Spleen (tissue), 11 donors: ENCODE data around the gene LBHD1. TPM values are rescaled to one million over a fixed set of nuclear protein-coding genes. Genes with fewer than 3 reads are reported as not detected.

Experiments used
- DNase-seq: peaks from one replicate; pipeline ENCODE4 v3.0.0-alpha.2; 2020
- H3K27ac ChIP-seq, 8 donors: fragments of 200-600 bp; sonication (generic) in 7 of 8; 1 replicate in 4 of 8; 2 replicates in 4 of 8; pipeline versions ENCODE4 v1.5.0 to v1.8.0; 2016 to 2021; ENCODE audit warnings: inconsistent platforms in 4 of 8, mild to moderate bottlenecking in 4 of 8, moderate library complexity in 1 of 8
- H3K27me3 ChIP-seq, 7 donors: fragments of 200-600 bp; sonication (generic) in 6 of 7; replicated peaks in 1 of 7; 1 replicate in 4 of 7; 2 replicates in 3 of 7; pipeline versions ENCODE4 v1.5.0 to v1.8.0; 2016 to 2021; ENCODE audit warnings: inconsistent platforms in 3 of 7, mild to moderate bottlenecking in 1 of 7
- H3K36me3 ChIP-seq, 6 donors: fragments of 200-600 bp; sonication (generic) in 5 of 6; 1 replicate in 4 of 6; 2 replicates in 2 of 6; pipeline versions ENCODE4 v1.5.0 to v1.8.0; 2016 to 2021; ENCODE audit warnings: inconsistent platforms in 2 of 6
- H3K4me1 ChIP-seq, 6 donors: fragments of 200-600 bp; sonication (generic) in 5 of 6; 1 replicate in 3 of 6; 2 replicates in 3 of 6; pipeline versions ENCODE4 v1.5.0 to v1.8.0; 2016 to 2021; ENCODE audit warnings: inconsistent platforms in 3 of 6
- H3K4me3 ChIP-seq, 8 donors: fragments of 200-600 bp; sonication (generic) in 7 of 8; 1 replicate in 4 of 8; 2 replicates in 4 of 8; pipeline versions ENCODE4 v1.5.0 to v1.8.0; 2016 to 2021; ENCODE audit warnings: inconsistent platforms in 4 of 8, mild to moderate bottlenecking in 4 of 8, moderate library complexity in 2 of 8
- H3K9me3 ChIP-seq, 8 donors: fragments of 200-600 bp; sonication (generic) in 7 of 8; 1 replicate in 4 of 8; 2 replicates in 4 of 8; pipeline versions ENCODE4 v1.5.0 to v1.8.0; 2016 to 2021; ENCODE audit warnings: inconsistent platforms in 4 of 8
- CTCF ChIP-seq, 11 experiments: fragments of 200-600 bp in 7 of 11; fragments of 450-650 bp in 4 of 11; sonication (generic) in 4 of 11; IDR thresholded peaks in 8 of 11; conservative IDR thresholded peaks in 3 of 11; 1 replicate in 7 of 11; 2 replicates in 4 of 11; pipeline versions ENCODE4 v1.4.0 to v1.8.0; 2016 to 2021; ENCODE audit warnings: antibody characterized with exemption in 11 of 11, inconsistent platforms in 4 of 11, mild to moderate bottlenecking in 1 of 11
- POLR2A ChIP-seq, 3 donors: fragments of 450-650 bp; IDR thresholded peaks; one replicate each; pipeline ENCODE4 v1.5.1; 2017; ENCODE audit warnings: antibody characterized with exemption in 3 of 3, mild to moderate bottlenecking in 1 of 3
- POLR2AphosphoS5 ChIP-seq, 3 donors: sonication (generic); formaldehyde crosslinking; IDR thresholded peaks; one replicate each; pipeline ENCODE4 v1.5.1; 2017; ENCODE audit warnings: antibody characterized with exemption in 3 of 3
- WGBS, 5 donors: extraction: QIAGEN DNeasy Blood & Tissue Kit in 3 of 5; methylation state at CpG; one replicate each; pipeline versions ENCODE4 v1.1.5 to v1.1.7; 2013 to 2018; 5-methylcytosine and 5-hydroxymethylcytosine counted together
- intact Hi-C: fragments of 100-400 bp; cut with DNase I; formaldehyde crosslinking; loops from one replicate; pipeline ENCODE4 v1.15.0; 2023; ENCODE audit warnings: low total_unique reads
- polyA plus RNA-seq, 3 donors: library from polyadenylated mRNA; stranded (reverse); fragments of 200-250 nt; gene quantifications; one replicate each; pipeline ENCODE4 v1.2.1, GENCODE V29; 2013
- total RNA-seq, 7 donors: library from RNA; depleted of rRNA in 3 of 7; stranded (reverse); fragments of >200 nt in 3 of 7; fragmentation: NEBNext Ultra II Directional in 4 of 7; extraction: Animal tissue kit (Norgen Biotek cat#: 25700) in 4 of 7; gene quantifications; one replicate each; pipeline versions ENCODE4 v1.1.0 to v1.2.1, GENCODE V29; 2016 to 2021
- donor health status: healthy with polysubstance abuse.
- donor health status: DM: no; HTN: no; CAD: no; lungs with moderate emphysema.
- donor health status: DM: no; HTN: no; CAD: no.
- donor health status: Bipolar disorder and iron deficiency.
- donor health status: healthy.
- donor health status: DM: no; HTN: no; CAD: no.
- donor health status: DM: yes; HTN: yes; CAD: no.

The LBHD1 gene
- total and polyA plus RNA-seq, 10 donors: 7.3 to 21.2 (median 13.3) TPM

GRCh38 chr11:62646825-62647608, 25.1 kb downstream of the LBHD1 start:
- DNase-seq: peak; percentile 88
- peaks cover 0 to 60% (median 43%) of the 10 kb centered on the region in 6 donors for H3K36me3 ChIP-seq
- H3K27me3 ChIP-seq: no peaks in the 10 kb centered on the region
- peak overlapping the region in 5 of 8 donors; percentile 84 to 99 (median 94) for H3K4me3 ChIP-seq
- H3K9me3 ChIP-seq: no peaks in the 10 kb centered on the region
- H3K27ac ChIP-seq: peak overlapping the region in 5 of 8 donors; percentile 93 to 98 (median 94)
- 70 to 76% (median 71%) methylated on average over 30 to 32 of the region's 32 CpGs for WGBS, 5 donors
- peaks cover 28 to 84% (median 49%) of the 10 kb centered on the region in 6 donors for H3K4me1 ChIP-seq
- intact Hi-C loops: no loop called here
- TF ChIP-seq CTCF (IDR thresholded peaks at IDR 0.05 in 8 of 11, conservative IDR thresholded peaks at IDR 0.05 in 3 of 11) (no peak), POLR2AphosphoS5 (IDR thresholded peaks at IDR 0.05) (peak in 2 of 3 donors; percentile 19 to 38), POLR2A (IDR thresholded peaks at IDR 0.05) (no peak)

- Histone ChIP-seq H3K27ac (peak within 1 kb of the TSS; percentile 89 to 98 (median 94)), H3K4me3 (peak within 1 kb of the TSS; percentile 84 to 99 (median 96)), H3K36me3 (peaks cover 0 to 64% (median 43%) of the 10 kb centered on the region in 6 donors), H3K9me3 (no peaks in the 10 kb centered on the region), H3K27me3 (no peaks in the 10 kb centered on the region), H3K4me1 (peaks cover 20 to 84% (median 41%) of the 10 kb centered on the region in 6 donors)
- TF ChIP-seq POLR2AphosphoS5 (IDR thresholded peaks at IDR 0.05) (peak; percentile 94 to 97 (median 97)), CTCF (IDR thresholded peaks at IDR 0.05 in 8 of 11, conservative IDR thresholded peaks at IDR 0.05 in 3 of 11) (peak in 2 of 11 experiments; percentile 9 to 27), POLR2A (IDR thresholded peaks at IDR 0.05) (peak in 2 of 3 donors; percentile 43 to 70)
- WGBS, 5 donors: 0 to 1% (median 1%) methylated on average over 52 to 73 of the region's 73 CpGs
- intact Hi-C loops: no loop called here
- DNase-seq: peak; percentile 99
Measured at GRCh38 chr11:62645946-62646824, 25.9 kb downstream of the LBHD1 start, which contains the start of gene GANAB. GANAB (minus strand) TSS chr11:62646613; CDS start chr11:62646599, 14 bp downstream.

GRCh38 chr11:62645671-62645945, 26.5 kb downstream of the LBHD1 start:
- H3K4me3 ChIP-seq: peak overlapping the region; percentile 84 to 99 (median 96)
- H3K27me3 ChIP-seq: no peaks in the 10 kb centered on the region
- peaks cover 20 to 84% (median 37%) of the 10 kb centered on the region in 6 donors for H3K4me1 ChIP-seq
- WGBS, 5 donors: 12 to 18% (median 16%) methylated on average over 11 of the region's 11 CpGs
- intact Hi-C loops: no loop called here
- H3K27ac ChIP-seq: peak overlapping the region; percentile 89 to 98 (median 94)
- H3K36me3 ChIP-seq: peaks cover 0 to 64% (median 43%) of the 10 kb centered on the region in 6 donors
- H3K9me3 ChIP-seq: no peaks in the 10 kb centered on the region
- DNase-seq: no peak
- TF ChIP-seq POLR2A (IDR thresholded peaks at IDR 0.05) (no peak), CTCF (IDR thresholded peaks at IDR 0.05 in 8 of 11, conservative IDR thresholded peaks at IDR 0.05 in 3 of 11) (no peak), POLR2AphosphoS5 (IDR thresholded peaks at IDR 0.05) (no peak)
